ENCODE data around the gene CFAP65.

DNA sequence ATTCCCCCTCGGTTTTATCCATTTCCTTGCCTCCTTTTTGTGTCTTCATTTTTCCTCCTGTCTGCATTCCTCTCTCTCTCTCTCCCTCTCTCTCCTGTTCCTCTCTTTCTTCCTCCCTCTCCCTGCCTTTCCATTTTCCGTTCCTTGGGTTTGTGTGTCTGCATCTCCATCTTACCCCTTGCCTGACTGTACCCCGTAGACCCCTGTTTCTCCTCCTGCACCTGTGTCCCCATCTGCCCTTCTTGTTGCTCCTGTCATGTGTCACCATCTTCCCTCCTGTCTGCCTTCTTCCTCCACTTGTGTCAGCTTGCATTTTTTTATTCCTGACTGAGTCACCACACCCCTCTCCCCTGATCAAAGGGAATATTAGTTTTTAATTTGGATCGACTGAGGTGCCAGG, 80.1 kb downstream of the CFAP65 start:
- TF ChIP-seq ELF4 (IDR thresholded peaks at IDR 0.05) (no peak), SUZ12 (IDR thresholded peaks at IDR 0.05) (no peak), PKNOX1 (IDR thresholded peaks at IDR 0.05) (no peak)
